IMR-90 (cell line): ENCODE results near the gene CCDC142. TPM values are rescaled to one million over a fixed set of nuclear protein-coding genes. Genes with fewer than 3 reads are reported as not detected.

Experiments
- ATAC-seq: fragments of 200-7000 bp; cut with Tn5 transposase; 2 replicates; pipeline ENCODE4 v1.9.1; 2020; ENCODE audit warnings: low read depth, mild to moderate bottlenecking, moderate library complexity
- BruUV-seq: library from RNA; stranded (reverse); fragments of 400-500 nt; replicated peaks from 2 replicates; lab custom pipeline; 2021; lab: Mats Ljungman, UMichigan
- CTCF ChIA-PET: fragments of 300-600 bp; formaldehyde crosslinking; extraction: SDS; loops from one replicate; lab custom pipeline; 2021; ENCODE audit warnings: antibody characterized with exemption; lab: Yijun Ruan, JAX
- POLR2A ChIA-PET: fragments of 300-600 bp; sonication (Branson Sonifier 250); formaldehyde crosslinking; loops from one replicate; lab custom pipeline; 2022; ENCODE audit warnings: antibody characterized with exemption; ENCODE audit not compliant: unreplicated experiment; lab: Charles Lee
- DNase-seq: peaks from one replicate; pipeline ENCODE4 v3.0.0; 2013
- H2AFZ ChIP-seq: replicated peaks from 2 replicates; pipeline ENCODE3; 2013; ENCODE audit warnings: low read length, mild to moderate bottlenecking; ENCODE audit not compliant: poor library complexity
- H2AK5ac ChIP-seq: 2 replicates; pipeline ENCODE4 v1.6.1; 2013; ENCODE audit warnings: low read depth, low read length, inconsistent platforms
- H2AK9ac ChIP-seq: replicated peaks from 2 replicates; pipeline ENCODE3; 2013; ENCODE audit warnings: mild to moderate bottlenecking, low read depth, low read length, moderate library complexity; ENCODE audit not compliant: poor library complexity
- H2BK120ac ChIP-seq: 2 replicates; pipeline ENCODE4 v1.6.1; 2013; ENCODE audit warnings: low read depth, low read length, inconsistent platforms
- H2BK15ac ChIP-seq: 3 replicates; pipeline ENCODE4 v1.6.1; 2013; ENCODE audit warnings: low read depth, low read length, inconsistent platforms
- H2BK20ac ChIP-seq: 2 replicates; pipeline ENCODE4 v1.6.1; 2013; ENCODE audit warnings: low read depth, mild to moderate bottlenecking, inconsistent platforms, low read length, moderate library complexity
- H2BK5ac ChIP-seq: 2 replicates; pipeline ENCODE4 v1.6.1; 2013; ENCODE audit warnings: mild to moderate bottlenecking, low read depth, low read length, inconsistent platforms; ENCODE audit not compliant: poor library complexity, severe bottlenecking
- H3K14ac ChIP-seq: replicated peaks from 2 replicates; pipeline ENCODE4 v1.6.1; 2013; ENCODE audit warnings: low read depth, low read length, inconsistent platforms
- H3K18ac ChIP-seq: 2 replicates; pipeline ENCODE4 v1.6.1; 2013; ENCODE audit warnings: low read depth, low read length, control low read depth
- H3K23ac ChIP-seq: 2 replicates; pipeline ENCODE4 v1.6.1; 2013; ENCODE audit warnings: low read depth, low read length, inconsistent platforms
- H3K27ac ChIP-seq: 2 replicates; pipeline ENCODE4 v1.5.1; 2013; ENCODE audit warnings: mild to moderate bottlenecking, control low read depth, low read length; ENCODE audit not compliant: insufficient read depth
- H3K27me3 ChIP-seq: 2 replicates; pipeline ENCODE4 v1.6.1; 2013; ENCODE audit warnings: low read length; ENCODE audit not compliant: control insufficient read depth, insufficient read depth
- H3K36me3 ChIP-seq: 2 replicates; pipeline ENCODE4 v1.6.1; 2013; ENCODE audit warnings: low read length, mixed read lengths; ENCODE audit not compliant: control insufficient read depth, insufficient read depth
- H3K4ac ChIP-seq: 2 replicates; pipeline ENCODE4 v1.6.1; 2013; ENCODE audit warnings: low read depth, low read length, inconsistent platforms
- H3K4me1 ChIP-seq: 2 replicates; pipeline ENCODE4 v1.6.1; 2013; ENCODE audit warnings: low read length, mixed read lengths; ENCODE audit not compliant: control insufficient read depth, insufficient read depth
- H3K4me2 ChIP-seq: 2 replicates; pipeline ENCODE4 v1.6.1; 2013; ENCODE audit warnings: low read depth, mild to moderate bottlenecking, control low read depth, low read length, moderate library complexity
- H3K4me3 ChIP-seq: 2 replicates; pipeline ENCODE4 v1.5.1; 2013; ENCODE audit warnings: low read depth, mild to moderate bottlenecking, control low read depth, low read length, moderate library complexity; ENCODE audit not compliant: insufficient read depth
- H3K56ac ChIP-seq: 2 replicates; pipeline ENCODE4 v1.6.1; 2013; ENCODE audit warnings: low read length, inconsistent platforms; ENCODE audit not compliant: insufficient read depth; ENCODE audit errors: extremely low read depth
- H3K79me1 ChIP-seq, 2 experiments: 2 replicates each; pipeline ENCODE4 v1.6.1; 2013; ENCODE audit warnings: low read length in 2 of 2, inconsistent platforms in 1 of 2, low read depth in 1 of 2
- H3K9ac ChIP-seq: 2 replicates; pipeline ENCODE4 v1.6.1; 2013; ENCODE audit warnings: low read depth, low read length, control low read depth
- H3K9me1 ChIP-seq: 2 replicates; pipeline ENCODE4 v1.6.1; 2013; ENCODE audit warnings: low read length, inconsistent platforms; ENCODE audit not compliant: insufficient read depth
- H3K9me3 ChIP-seq: 2 replicates; pipeline ENCODE4 v1.6.1; 2013; ENCODE audit warnings: low read length; ENCODE audit not compliant: control insufficient read depth, insufficient read depth
- H4K20me1 ChIP-seq: 2 replicates; pipeline ENCODE4 v1.6.1; 2013; ENCODE audit warnings: low read length, inconsistent platforms; ENCODE audit not compliant: insufficient read depth
- H4K5ac ChIP-seq: 2 replicates; pipeline ENCODE4 v1.6.1; 2013; ENCODE audit warnings: mild to moderate bottlenecking, low read depth, low read length, control low read depth
- H4K8ac ChIP-seq, 2 experiments: 2 replicates each; pipeline ENCODE4 v1.6.1; 2013; ENCODE audit warnings: low read depth in 2 of 2, low read length in 2 of 2, control low read depth in 1 of 2, inconsistent platforms in 1 of 2
- H4K91ac ChIP-seq: 2 replicates; pipeline ENCODE4 v1.6.1; 2013; ENCODE audit warnings: low read depth, low read length, inconsistent platforms; ENCODE audit not compliant: insufficient read depth
- CEBPB ChIP-seq: IDR thresholded peaks from 2 replicates; pipeline ENCODE4 v1.6.1; 2012; ENCODE audit warnings: low read depth, low read length, improper control_type of control experiment
- CHD1 ChIP-seq: IDR thresholded peaks from 2 replicates; pipeline ENCODE4 v1.6.1; 2012; ENCODE audit warnings: low read depth, low read length, improper control_type of control experiment
- MAZ ChIP-seq: IDR thresholded peaks from 2 replicates; pipeline ENCODE4 v1.6.1; 2012; ENCODE audit warnings: low read depth, mild to moderate bottlenecking, low read length, improper control_type of control experiment, moderate library complexity, borderline replicate concordance
- NFE2L2 ChIP-seq: fragments of 150-350 bp; IDR thresholded peaks from 2 replicates; pipeline ENCODE4 v1.6.1; 2016; ENCODE audit warnings: low read depth, mild to moderate bottlenecking, low read length
- POLR2A ChIP-seq: IDR thresholded peaks from 2 replicates; pipeline ENCODE4 v1.6.1; 2012; ENCODE audit warnings: mild to moderate bottlenecking, low read depth, low read length
- WGBS, 2 experiments: methylation state at CpG; one replicate each; pipeline versions ENCODE4 v1.1.5 to v1.1.7; 2013; ENCODE audit warnings: missing lambda C conversion rate in 2 of 2; ENCODE audit not compliant: insufficient read length in 1 of 2; ENCODE audit errors: extremely low coverage in 2 of 2; 5-methylcytosine and 5-hydroxymethylcytosine counted together
- dilution Hi-C: fragments of 300-500 bp; cut with HindIII; formaldehyde crosslinking; loops from one replicate; pipeline ENCODE4 v1.14.3; 2018; ENCODE audit warnings: low sequenced_read_pairs; ENCODE audit not compliant: unreplicated experiment
- in situ Hi-C: fragments of 300-500 bp; cut with MboI; formaldehyde crosslinking; loops from 3 replicates; pipeline ENCODE4 v1.14.3; 2019; ENCODE audit warnings: low sequenced_read_pairs, inconsistent platforms, mixed read lengths
- intact Hi-C: fragments of 100-400 bp; cut with micrococcal nuclease; formaldehyde crosslinking; loops from 2 replicates; pipeline ENCODE4 v1.10.0; 2022
- polyA plus RNA-seq, 3 experiments: library from polyadenylated mRNA; depleted of rRNA; stranded (reverse); fragments of >200 nt; gene quantifications; 2 replicates each; pipeline ENCODE4 v1.2.3, GENCODE V29; 2012; ENCODE audit warnings: low replicate concordance in 1 of 3
- total RNA-seq: library from RNA; depleted of rRNA; stranded (reverse); fragments of >200 nt; gene quantifications from 2 replicates; pipeline ENCODE4 v1.2.3, GENCODE V29; 2012
- TF ChIP-seq, protein P1 (sequence below): fragments of 150-350 bp; IDR thresholded peaks from 2 replicates; pipeline ENCODE4 v1.6.1; 2017; ENCODE audit warnings: mild to moderate bottlenecking, antibody characterized with exemption, low read length, low read depth
- TF ChIP-seq, protein P2 (sequence below): conservative IDR thresholded peaks from 2 replicates; pipeline ENCODE4 v1.5.1; 2012; ENCODE audit warnings: mild to moderate bottlenecking, low read depth, low read length, improper control_type of control experiment
- TF ChIP-seq, protein P3 (sequence below): fragments of 150-350 bp; IDR thresholded peaks from 2 replicates; pipeline ENCODE4 v1.6.1; 2016; ENCODE audit warnings: low read depth, mild to moderate bottlenecking, low read length, moderate library complexity, borderline replicate concordance

Gene CCDC142
- total and polyA plus RNA-seq, 2 of the 4 experiments (the other 2 are of a cell fraction) = 8.4 to 14.0 TPM

DNA sequence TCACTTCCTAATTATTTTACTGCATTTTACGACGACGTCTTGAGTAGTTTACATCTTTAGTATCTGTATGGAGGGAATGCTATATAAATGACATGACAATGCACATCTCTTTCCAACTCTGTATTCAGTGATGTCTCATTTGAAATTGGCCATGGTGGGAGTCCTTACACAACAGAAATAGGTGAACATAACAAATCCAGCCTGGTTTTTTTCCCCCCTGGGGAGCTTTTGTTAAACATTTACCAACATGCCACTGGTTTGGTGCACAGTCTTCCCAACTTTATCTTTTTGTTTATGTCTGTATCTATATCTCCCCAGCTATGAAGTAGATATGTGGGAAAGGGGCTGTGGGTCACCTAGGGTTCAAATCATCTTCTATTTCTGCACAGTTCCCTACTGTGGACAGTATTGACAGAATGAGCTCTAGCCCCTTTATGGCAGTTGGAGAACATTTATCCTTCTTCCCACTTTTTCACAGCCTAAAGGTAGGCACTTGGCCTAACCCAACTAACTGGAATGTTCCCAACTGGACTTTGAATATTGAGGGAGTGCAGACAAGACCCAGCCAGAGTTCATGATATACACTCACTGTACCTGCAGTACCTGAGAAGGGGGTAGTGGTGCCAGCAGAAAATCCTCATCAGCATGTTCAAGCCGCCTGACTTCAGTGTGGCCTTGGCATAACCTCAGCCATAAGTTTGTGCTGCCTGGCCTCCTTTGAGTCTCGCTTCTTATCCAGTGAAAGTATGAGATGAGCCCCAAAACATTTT is 35.4 kb downstream of the CCDC142 start:
- Histone ChIP-seq H4K20me1 (no peaks in the 10 kb centered on the region), H3K9me1 (no peaks in the 10 kb centered on the region), H3K27me3 (peaks cover 5% of the 10 kb centered on the region; the same call in 1 of the 2 replicates), H4K8ac (no peak overlapping the region), H3K27ac (no peak overlapping the region), H3K4me2 (no peak overlapping the region), H4K5ac (no peak overlapping the region), H3K4me3 (no peak overlapping the region), H2AK5ac (no peak overlapping the region), H3K18ac (no peak overlapping the region), H2BK120ac (no peak overlapping the region), H3K4ac (no peak overlapping the region), H3K9ac (no peak overlapping the region), H4K91ac (no peak overlapping the region), H2AK9ac (no peak overlapping the region), H3K23ac (no peak overlapping the region), H3K79me1 (no peaks in the 10 kb centered on the region), H2BK20ac (no peak overlapping the region), H3K9me3 (no peaks in the 10 kb centered on the region), H2BK5ac (no peak overlapping the region), H2BK15ac (no peak overlapping the region), H2AFZ (no peak overlapping the region), H3K14ac (no peak overlapping the region), H3K36me3 (no peaks in the 10 kb centered on the region), H3K56ac (no peak overlapping the region), H3K4me1 (no peaks in the 10 kb centered on the region)
- POLR2A ChIA-PET = no interaction called here
- in situ Hi-C loops (no loop called here), dilution Hi-C loops (no loop called here), intact Hi-C loops (no loop called here)
- WGBS, 2 experiments = no CpG with 5 or more reads among the region's 5 CpGs
- DNase-seq (no peak), ATAC-seq (no peak)
- CTCF ChIA-PET = interaction anchor here (0.7 kb wide), 1 partner anchor 10 kb away, joined by 4 read pairs; no protein-coding TSS in a partner anchor
- BruUV-seq = no TSS peak
- TF ChIP-seq MAZ = no peak
- no peak for TF ChIP-seq CHD1
- no peak for TF ChIP-seq POLR2A
- TF ChIP-seq, protein P1, sequence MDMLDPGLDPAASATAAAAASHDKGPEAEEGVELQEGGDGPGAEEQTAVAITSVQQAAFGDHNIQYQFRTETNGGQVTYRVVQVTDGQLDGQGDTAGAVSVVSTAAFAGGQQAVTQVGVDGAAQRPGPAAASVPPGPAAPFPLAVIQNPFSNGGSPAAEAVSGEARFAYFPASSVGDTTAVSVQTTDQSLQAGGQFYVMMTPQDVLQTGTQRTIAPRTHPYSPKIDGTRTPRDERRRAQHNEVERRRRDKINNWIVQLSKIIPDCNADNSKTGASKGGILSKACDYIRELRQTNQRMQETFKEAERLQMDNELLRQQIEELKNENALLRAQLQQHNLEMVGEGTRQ = no peak
- no peak for TF ChIP-seq CEBPB
- TF ChIP-seq, protein P2, sequence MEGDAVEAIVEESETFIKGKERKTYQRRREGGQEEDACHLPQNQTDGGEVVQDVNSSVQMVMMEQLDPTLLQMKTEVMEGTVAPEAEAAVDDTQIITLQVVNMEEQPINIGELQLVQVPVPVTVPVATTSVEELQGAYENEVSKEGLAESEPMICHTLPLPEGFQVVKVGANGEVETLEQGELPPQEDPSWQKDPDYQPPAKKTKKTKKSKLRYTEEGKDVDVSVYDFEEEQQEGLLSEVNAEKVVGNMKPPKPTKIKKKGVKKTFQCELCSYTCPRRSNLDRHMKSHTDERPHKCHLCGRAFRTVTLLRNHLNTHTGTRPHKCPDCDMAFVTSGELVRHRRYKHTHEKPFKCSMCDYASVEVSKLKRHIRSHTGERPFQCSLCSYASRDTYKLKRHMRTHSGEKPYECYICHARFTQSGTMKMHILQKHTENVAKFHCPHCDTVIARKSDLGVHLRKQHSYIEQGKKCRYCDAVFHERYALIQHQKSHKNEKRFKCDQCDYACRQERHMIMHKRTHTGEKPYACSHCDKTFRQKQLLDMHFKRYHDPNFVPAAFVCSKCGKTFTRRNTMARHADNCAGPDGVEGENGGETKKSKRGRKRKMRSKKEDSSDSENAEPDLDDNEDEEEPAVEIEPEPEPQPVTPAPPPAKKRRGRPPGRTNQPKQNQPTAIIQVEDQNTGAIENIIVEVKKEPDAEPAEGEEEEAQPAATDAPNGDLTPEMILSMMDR = no peak
- TF ChIP-seq NFE2L2 = no peak
- TF ChIP-seq, protein P3, sequence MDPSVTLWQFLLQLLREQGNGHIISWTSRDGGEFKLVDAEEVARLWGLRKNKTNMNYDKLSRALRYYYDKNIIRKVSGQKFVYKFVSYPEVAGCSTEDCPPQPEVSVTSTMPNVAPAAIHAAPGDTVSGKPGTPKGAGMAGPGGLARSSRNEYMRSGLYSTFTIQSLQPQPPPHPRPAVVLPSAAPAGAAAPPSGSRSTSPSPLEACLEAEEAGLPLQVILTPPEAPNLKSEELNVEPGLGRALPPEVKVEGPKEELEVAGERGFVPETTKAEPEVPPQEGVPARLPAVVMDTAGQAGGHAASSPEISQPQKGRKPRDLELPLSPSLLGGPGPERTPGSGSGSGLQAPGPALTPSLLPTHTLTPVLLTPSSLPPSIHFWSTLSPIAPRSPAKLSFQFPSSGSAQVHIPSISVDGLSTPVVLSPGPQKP = no peak
